Suppressor macrophage treated with lipopolysaccharide for 4 hours (primary cell): ENCODE results near the gene ADK.
"Not testable (repeated sequence)": the region's sequence is repeated elsewhere in the genome, so short reads cannot be mapped to it uniquely, and the experiment has no call there.

Experiments used
- DNase-seq: peaks from one replicate; pipeline ENCODE4 v3.0.0-alpha.2; 2020

ADK gene

DNA sequence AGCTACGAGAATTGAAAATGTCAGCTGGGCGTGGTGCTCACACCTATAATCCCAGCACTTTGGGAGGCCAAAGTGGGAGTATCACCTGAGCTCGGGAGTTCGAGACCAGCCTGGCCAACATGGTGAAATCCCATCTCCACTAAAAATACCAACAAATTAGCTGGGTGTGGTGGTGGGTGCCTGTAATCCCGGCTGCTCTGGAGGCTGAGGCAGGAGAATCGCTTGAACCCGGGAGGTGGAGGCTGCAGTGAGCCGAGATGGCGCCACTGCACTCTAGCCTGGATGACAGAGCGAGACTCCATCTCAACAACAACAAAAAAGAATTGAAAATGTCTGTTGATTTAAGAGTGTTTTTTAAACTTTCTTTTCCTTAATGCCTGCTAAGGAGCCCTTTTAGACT is 4.0 kb upstream of the ADK start:
- not testable (repeated sequence) for DNase-seq

DNA sequence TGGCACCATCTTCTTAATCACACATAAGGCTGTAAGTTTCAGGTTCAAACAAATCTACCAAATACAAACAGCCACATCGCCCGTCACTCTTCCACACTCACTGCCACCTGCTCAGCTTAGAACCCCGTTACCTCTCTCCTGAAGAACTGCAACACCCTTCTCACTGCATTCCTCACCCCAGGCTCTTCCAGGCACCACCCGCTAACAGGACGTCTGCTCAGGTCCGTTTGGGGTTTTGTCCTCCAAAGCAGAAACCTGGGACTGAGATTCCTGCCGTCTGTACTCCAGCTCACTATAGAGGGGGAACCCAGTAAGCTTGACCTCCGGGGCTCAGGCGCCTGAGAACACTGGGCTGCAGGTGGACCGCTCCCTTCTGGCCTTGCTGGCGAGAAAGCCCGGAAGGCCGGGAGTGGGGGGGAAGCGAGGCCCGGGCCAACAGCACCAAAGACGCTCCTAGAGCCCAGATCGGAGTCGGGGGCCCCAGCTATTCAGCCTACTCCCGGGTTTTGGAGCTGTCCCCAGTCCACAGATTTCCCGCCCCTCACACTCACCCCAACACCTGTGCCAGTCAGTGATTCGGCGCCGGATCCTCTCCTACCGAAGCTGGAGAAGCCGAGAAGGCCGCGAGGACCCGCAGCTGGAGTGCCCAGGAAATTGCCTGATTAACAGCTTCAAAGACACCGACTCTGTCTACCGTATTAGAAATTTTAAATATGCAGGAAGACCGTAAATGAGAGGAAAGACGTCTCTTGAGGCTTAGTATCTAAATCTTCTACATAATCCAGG is 624 bp upstream of the ADK start, which contains the start of gene AP3M1:
AP3M1 (minus strand) TSS at position 625 of the 786 bp plus-strand sequence. CDS start 12,449 bp downstream, outside the sequence.
- no peak for DNase-seq

DNA sequence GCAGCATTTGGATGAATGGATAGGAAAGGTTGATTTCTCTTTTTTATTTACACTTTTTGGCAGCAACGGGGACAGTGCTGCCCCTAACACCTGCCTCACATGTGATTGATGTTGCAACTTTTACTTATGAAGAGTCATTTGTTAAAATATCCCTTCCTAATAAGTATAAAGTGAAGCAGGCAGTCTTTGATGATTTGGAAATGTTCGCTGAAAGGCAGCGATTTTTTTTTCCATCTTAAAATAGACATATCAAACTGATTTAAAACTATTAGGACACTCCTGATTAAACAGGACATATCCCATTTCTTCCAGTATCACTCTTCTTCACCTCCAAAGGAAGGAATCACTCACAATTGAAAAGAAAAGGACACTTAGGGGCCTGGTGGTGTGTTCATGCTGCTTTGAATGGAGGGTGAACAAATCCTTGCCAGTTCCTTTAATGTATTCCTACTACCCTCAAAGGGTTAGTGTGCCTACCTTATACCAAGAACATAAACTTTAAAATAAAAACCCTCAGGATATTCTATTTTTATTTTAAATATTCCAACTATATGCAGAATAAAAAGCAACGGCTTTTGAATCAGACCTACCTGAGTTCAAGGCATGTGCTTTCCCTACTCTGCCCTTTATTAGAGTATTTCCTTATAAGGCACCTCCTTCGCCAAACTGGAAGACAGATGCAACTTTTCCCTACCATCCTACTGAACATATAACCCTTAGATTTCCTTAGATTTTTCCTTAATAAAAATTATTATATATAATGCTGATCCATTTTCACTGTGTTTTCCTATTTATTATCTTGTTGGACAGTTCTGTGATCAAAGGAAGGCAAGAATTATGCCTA is 1.1 kb downstream of the ADK start:
- DNase-seq: no peak

DNA sequence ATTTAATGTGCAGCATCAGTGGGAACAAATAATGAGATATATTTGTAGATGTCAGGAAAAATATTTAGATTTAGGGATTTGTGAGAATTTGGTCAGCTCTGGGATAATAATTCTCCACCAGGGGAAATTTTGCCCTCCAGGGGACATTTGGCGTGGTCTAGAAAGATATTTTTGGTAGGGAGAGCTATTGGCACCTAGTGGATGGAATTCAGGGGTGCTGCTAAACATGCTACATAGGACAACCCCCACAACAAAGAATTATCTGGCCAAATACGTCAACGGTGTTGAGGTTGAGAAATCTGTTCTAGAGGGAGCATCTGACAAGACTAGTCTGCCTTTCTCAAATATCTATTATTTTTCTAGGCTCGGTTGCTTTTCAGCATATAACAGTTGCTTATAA is 2.1 kb downstream of the ADK start:
- no peak for DNase-seq

DNA sequence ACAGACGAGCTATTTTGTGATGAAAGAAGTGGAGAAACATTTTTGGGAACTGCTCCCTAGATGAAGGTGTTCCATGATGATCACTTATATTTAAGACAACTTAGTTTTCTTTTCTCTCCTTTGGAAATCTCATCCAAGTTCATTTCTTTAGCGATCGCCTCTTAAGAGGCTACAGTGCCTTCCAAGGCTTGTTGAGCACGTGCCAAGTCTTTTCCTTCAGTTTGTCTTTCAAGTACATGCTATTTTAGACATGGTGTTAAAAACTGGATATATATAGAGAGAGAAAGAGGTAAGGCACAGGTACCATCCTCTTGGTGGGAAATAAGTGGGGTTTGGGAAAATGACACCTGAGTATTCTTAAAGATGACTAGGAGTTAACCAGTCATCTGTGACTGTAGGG is 2.7 kb downstream of the ADK start:
- no peak for DNase-seq

DNA sequence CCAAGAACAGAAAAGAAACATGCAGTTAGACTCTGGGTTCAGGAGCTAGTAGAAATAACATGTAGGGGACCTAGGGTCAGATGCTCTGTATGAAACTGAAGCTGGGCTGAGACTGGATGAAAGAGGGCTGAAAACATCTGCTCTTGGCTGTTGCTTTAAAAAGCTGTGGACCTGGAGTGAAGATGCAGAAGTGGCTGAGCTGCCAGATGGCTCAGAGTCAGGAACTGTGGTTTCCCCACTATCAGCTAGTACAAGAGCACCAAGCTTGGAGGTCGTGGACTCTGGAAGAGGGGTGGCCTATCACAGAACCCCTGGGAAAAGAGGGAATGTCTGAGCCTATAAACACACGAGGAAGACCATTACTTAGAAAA is 5.9 kb downstream of the ADK start:
- no peak for DNase-seq

DNA sequence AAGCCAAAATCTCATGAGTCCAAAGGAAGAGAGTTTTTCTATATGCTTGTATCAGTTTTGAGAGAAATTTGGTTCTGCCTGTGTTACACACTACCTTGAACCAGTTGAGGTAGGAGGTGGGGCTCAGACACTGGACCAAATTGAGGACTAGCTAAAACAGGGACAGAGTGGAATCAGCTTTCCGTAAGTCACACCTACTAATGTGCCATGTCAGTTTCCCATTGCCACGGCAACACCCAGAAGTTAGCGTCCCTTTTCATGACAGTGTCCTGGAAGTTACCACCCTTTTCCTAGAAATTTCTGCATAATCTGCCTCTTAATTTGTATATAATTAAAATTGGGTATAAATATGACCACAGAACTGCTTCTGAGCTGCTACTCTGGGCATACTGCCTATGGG is 9.0 kb downstream of the ADK start:
- no peak for DNase-seq

DNA sequence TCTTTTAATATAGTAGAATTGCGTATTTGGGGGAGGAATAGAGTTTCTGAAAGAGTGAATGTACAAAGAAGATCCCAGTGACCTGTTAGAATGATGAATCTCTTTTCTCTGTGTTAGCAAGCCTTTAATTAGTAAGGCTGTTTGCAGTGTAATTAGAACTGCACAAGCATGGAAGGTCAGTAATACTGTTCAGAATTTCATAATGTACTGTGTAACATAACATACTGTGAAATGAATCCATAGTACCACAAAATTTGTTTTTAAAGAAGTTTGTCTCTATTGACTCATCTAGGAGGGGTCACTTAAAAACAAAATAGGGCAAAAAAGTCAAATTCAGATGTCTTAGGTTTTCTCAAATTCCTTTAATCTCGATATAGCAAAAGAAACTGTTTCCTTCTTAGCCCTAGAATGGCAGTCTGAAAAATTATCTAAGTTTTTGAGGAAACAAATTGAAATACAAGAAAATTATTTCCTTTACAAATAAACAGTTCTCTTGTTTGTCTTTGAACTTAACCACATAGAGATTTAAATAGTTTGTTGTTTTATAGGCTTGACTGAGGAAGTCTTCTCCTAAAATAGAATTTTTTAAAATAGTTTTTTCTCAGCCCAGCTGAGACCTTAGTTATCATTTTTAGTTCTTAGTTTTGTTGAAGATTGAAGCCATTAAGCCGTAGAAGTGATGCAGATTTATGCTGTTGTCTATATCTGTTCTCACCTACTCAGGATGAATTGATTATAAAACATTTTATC is 12.5 kb downstream of the ADK start:
- no peak for DNase-seq

DNA sequence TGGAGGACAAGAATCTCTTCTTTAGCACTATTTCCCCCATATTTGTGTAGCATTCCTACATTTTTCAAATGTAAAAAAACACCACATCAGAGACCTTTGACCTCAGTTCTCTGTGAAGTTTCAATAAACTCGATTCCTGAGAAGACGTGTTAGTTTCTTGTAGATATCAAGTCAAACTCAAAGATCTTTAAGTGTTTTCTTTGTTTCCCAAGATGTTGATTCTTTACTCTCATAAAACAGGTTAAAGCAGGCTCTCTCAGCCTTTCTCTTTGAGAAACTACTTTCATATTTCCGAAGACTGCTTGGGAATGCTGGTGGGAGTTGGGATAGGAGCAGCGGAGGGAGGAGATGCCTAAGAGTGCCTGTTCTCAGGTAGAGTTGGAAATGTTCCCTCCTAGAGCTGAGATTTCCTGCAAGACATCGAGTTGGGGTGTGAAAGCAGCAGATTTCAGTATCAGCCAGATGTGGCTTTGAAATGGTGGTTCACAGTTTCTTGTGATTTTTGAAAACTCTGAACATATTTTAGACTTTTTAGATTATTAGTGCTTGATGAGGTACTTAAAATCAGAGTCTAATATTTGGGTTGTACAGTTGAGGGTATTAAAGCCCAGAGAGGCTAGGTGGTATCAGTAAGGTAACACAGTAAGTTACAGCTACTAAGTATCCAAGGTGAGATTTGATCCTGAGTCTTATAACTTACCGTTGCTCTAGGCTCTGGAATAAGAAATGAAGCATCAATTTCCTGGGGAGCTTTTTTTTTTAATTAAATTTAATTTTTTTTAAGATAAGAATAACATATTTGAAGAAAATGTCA is 13.9 kb downstream of the ADK start:
- DNase-seq: no peak

DNA sequence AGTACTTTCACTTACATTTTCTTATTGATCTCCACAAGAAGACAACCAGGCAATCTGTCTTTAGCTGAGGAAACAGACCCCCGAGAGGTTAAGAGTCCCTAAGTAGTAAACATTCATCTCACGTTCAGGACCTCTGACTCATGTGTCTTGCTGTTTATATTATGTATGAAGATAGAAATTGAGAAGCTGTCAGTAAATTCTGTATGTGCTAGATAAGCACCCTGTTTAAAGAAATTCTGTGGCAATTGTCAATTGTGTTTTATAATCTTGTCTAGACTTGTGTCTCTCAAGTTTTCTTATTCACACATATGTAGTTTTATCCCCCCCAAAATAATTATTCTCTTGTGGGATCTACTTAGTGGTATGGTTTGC is 14.5 kb downstream of the ADK start:
- DNase-seq: no peak

DNA sequence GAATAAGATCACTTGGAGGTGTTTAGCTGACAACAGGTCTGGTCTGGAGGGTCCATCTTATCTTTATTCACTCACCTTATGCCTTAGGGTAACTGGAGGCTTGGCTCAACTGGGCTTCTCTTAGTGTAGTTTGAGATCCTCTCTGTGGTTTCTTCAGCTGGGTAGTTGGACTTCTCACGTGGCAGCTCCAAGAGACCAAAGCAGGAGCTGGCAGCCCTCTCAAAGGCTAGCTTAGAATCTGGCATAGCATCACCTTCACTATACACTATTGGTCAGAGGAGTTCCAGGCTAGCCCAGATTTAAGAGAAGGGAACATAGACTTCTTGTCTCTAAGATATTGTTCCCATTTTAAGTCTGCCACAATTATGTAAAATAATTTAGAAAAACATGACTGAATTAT is 16.4 kb downstream of the ADK start:
- no peak for DNase-seq

DNA sequence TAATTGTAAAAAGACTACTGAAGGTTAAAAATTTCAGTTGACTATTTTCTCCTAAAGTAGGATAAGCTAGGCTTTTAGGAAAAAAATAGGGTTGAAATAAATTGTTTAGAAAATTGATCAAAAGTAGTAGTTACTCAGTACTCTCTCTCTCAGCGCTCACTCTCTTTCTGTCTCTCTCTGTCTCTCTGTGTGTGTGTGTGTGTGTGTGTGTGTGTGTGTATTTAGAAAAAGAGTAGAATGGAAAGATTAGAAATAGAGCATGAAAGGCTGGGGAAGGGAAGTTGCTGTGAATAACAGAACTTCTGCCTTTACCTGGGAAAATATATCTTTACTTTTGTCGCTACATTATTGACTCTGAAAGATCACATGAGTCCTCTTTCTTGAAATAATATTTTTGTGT is 20.6 kb downstream of the ADK start:
- no peak for DNase-seq

DNA sequence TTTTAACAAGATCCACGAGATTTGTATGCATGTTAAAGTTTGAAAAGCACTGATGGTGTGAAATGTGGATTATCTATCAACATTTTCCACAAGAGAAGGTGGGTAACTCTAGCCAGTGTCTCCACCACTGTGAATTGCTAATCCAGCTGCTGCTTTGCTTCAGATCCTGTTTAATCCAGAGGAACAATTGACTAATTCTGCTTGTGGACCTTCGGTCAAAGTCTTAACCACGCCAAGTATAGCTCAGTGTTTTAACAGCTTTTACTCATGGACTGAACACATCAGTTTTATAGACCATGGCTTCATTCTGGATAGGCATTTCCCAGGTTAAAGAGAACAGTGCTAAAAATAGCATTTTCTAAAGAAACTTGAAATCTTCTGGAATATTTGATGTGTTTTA is 23.5 kb downstream of the ADK start:
- DNase-seq: no peak

DNA sequence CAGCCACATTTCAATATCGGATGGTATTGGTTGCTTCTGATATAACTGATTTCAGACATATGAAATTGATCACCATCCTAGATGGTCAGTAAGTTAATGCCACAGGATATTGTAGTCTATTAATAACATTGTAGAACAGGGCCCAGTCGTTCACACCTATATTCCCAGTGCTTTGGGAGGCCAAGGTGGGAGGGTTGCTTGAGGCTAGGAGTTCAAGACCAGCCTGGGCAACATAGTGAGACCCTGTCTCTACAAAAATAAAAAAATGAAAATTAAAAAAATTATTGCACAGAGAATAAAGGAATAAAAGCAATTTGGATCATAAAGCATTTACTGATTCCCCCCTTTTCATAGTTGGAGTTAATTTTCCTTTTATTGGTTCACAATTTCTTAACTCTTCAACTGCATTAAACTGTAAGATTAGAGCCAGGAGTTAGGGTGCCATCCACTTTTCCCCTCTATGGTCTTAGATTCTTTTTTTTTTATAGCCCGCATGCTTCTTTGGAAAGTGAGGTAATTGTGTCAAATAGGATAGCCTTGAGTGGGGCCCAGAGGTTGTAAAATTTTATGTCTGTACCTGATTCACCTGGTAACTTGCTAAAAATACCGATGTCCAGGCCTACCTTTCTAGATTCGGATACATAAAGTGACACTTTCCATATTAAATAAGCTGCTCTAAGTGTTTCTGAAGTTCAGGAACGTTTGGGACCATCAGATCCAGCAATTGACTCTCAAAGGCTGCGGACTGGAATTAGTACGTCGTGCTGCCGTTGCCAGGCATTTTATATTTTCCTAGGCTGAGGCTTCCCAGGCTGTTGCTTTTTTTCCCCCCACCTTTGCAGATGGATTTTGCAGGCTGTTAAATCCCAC is 24.7 kb downstream of the ADK start:
- DNase-seq: no peak

DNA sequence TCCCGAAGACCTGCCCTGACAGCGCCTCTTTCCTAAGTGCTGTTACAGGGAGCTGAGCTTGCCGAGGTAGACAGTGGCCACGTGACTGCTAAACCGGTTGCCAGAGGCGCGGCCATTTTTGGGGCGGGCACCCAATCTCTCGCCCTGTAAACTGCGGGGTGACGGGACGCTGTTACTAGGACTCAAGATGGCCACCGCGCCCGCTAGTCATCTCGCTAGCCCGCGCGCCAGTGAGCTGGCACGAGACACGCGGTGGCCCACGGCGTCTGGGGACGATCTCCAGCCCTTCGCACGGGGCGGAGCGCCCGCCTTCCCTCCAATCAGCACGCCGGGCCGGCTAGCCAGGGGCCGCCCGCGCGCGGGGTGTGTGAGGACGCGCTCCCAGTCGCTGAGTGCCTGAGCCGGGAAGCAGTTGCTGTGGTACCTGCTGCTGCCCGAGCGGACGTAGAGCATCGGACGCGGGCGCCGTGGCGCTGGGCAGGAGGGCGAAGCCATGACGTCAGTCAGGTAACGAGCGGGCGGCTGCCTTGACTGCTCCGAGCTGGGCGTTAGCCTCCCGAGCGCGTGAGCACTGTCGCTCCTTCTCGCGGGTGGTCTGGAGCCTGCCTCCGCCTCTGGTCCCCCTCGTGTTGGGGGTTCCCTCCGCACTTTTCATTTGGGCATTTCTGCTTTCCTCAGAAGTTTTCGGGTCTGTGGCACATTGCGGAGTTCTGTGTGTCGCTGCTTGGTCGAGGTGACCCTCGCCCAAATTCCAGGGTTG is 25.5 kb downstream of the ADK start:
- peak; percentile 98 for DNase-seq

DNA sequence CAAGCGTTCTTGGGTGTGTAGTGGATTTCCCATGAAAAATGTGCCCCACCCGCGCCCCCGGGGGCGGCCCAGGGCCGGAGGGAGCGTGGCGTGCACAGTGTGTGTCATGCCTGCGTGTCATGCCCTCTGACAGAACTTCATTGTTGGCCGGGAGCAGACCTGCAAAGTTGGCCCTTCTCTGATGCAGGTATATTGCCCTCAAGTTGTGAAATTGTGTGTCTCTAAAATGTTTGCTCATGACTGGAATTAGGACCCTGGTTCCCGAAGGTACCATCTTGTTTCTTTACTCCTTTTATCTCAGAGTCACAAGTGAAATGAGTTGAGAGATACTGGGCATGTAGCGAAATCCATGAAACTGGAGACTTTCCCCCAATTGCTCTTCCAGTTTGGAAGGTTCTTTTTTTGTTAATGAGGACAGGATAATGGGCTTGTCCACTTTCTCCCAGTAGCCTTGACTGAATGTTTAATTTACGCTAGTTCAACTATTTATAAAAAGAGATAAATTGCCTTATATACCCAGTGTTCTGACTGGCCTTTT is 26.2 kb downstream of the ADK start:
- DNase-seq: peak; percentile 47

DNA sequence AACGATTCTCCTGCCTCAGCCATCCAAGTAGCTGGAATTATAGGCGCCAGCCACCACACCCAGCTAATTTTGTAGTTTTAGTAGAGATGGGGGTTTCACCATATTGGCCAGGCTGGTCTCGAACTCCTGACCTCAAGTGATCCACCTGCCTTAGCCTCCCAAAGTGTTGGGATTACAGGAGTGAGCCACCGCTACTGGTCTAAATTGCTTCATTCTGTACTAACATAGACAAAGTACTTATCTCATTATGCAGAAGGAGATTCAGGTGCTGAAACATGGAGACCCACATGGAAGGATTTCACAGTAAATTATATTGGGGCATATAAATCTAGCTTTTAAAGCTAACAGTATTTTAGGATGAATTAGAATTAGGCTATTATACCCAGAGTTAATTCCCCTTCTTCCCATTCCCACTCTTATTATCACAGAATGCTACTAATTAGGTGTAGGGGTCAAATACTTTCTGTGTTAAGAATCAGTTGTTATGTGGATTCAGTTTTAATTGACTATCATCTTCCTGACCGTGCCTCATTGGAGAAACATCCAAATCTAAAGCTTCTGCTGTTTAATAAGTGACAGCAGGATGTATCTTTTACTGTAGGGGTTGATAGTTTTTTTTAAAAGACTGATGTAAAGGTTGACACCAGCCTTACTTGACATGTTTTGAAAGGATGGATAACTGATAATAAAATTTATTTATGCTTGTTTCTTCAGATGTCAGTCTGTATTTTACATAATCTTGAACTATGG is 27.2 kb downstream of the ADK start:
- no peak for DNase-seq

DNA sequence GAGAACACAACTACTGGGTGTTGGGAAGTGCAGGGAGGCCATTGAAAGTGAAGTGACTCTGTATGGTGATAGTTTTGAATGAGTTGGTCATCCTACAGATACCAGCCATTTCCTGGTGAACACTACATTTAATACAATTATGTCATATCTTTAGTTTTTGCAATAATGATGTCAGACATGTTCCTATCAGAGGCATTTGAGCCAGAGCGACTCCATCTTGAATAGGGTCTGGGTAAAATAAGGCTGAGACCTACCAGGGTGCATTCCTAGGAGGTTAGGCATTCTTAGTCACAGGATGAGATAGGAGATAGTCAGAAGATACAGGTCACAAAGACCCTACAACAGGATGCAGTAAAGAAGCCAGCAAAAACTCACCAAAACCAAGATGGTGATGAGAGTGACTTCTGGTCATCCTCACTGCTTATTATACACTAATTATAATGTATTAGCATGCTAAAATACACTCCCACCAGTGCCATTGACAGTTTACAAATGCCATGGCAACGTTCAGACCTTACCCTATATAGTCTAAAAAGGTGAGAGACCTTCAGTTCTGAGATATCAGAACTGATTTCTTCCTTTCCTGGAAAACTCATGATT is 28.2 kb downstream of the ADK start:
- DNase-seq: peak; percentile 47

DNA sequence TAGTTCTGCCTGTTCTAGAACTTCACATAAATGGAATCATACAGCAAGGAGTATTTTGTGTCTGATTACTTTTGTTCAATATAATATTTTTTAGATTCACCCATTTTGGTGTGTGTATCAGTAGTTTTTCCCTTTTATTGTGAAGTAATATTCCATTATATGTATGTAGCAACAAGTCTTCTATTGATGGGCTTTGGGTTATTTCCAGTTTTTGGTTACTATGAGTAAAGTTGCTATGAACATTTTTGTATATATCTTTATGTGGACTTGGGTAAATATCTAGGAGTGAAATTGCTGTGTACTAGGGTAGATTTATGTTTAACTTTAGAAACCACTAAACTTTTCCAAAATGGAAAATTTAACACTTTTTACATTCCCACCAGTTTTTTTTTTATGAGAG is 35.7 kb downstream of the ADK start:
- DNase-seq: no peak
